ENCODE measurements around the gene ZNF334. TPM values are rescaled to one million over a fixed set of nuclear protein-coding genes. Genes with fewer than 3 reads are reported as not detected.

ZNF334 gene
- total RNA-seq, 1 experiment from 2014 or later, result 19.5 TPM

DNA sequence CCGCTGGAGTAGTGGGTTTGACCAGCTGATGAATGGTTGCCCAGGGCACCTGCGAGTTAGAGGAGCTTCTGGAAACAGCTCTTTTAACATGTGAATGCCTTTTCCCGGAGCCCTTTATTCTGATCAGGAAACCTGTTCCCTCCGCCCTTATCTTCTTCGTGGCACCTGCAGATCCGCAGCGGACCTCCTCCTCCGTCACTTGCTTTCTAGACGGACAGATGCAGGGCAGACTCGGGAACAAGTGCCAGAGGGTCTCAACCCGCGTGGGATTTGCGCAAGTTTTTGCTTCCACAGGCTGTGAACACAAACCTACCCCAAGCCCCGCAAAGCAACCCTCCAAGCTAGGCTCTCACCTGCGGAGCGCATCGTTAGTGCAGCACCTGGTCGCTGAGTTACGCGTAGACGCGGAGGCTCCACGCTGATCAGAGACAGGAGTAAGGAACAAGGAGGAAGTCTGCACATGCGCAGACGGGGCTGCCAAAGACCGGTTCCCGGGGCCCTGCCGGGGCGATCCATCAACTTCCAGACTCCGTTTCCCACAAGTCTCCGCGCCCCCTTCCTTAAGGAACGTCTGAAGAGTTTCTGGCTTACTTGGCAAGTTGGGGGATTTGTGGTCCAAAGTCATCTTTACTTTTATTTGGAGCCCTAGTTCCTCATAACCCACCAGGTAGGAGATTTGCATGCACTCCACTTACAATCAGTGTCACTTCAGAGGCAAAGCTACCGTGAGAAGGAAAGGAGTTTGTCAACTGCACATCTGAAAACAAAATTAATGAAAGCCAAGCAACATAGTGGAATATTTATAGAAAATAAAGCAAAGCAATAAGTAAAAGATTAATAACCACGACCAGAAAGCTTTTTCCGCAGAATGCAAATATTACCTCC lies 54.3 kb downstream of the ZNF334 start:
- peaks cover 40% of the 10 kb centered on the region in 2 experiments for H3K9me3 Mint-ChIP-seq
- H2BK12ac ChIP-seq (ENCODE audit: insufficient read length, low read depth, low read length), result no peak overlapping the region
- H2BK20ac ChIP-seq (ENCODE audit: low read depth, low read length, poor library complexity, severe bottlenecking), result no peak overlapping the region
- peaks cover 6% of the 10 kb centered on the region; the same call in 1 of the 2 replicates for H3K4me1 ChIP-seq (ENCODE audit: insufficient read depth, low read length)
- H3K36me3 Mint-ChIP-seq (ENCODE audit: insufficient read depth in 1 of 3, low read depth in 3 of 3), result peaks cover 32 to 39% (median 34%) of the 10 kb centered on the region in 3 experiments
- peak overlapping the region; percentile 75 to 80 for H3K4me3 Mint-ChIP-seq
- H3K27ac ChIP-seq (ENCODE audit: insufficient read length, low read depth, low read length), result peak overlapping the region; percentile 6
- H4K8ac ChIP-seq (replicated peaks; ENCODE audit: insufficient read length, low read depth, low read length), result no peak overlapping the region
- H3K4me1 Mint-ChIP-seq, result peaks cover 21 to 26% of the 10 kb centered on the region in 2 experiments
- TF ChIP-seq CTCF (conservative IDR thresholded peaks at IDR 0.05), result no peak
- H3K14ac ChIP-seq (ENCODE audit: insufficient read depth, low read length), result peak overlapping the region; percentile 46; the same call in 1 of the 2 replicates
- peak overlapping the region; percentile 17 for H3K9ac ChIP-seq (ENCODE audit: extremely low read depth, insufficient read length, low read length)
- no peak overlapping the region for H4K5ac ChIP-seq (ENCODE audit: insufficient read length, low read depth, low read length)
- H3K9me3 ChIP-seq (ENCODE audit: control insufficient read depth, low read depth, low read length), result peaks cover 20% of the 10 kb centered on the region
- no peak overlapping the region for H2BK5ac ChIP-seq (ENCODE audit: insufficient read length, low read length)
- no peak overlapping the region for H3K56ac ChIP-seq (ENCODE audit: insufficient read length, low read depth, low read length)
- H3K4ac ChIP-seq (ENCODE audit: low read depth, low read length), result no peak overlapping the region
- H3K4me2 ChIP-seq (ENCODE audit: insufficient read depth, insufficient read length, low read length), result peak overlapping the region; percentile 58
- no peaks in the 10 kb centered on the region for H3K79me2 ChIP-seq (ENCODE audit: insufficient read depth, low read length)
- H3K23ac ChIP-seq (ENCODE audit: insufficient read length, low read depth, low read length), result no peak overlapping the region
- no peaks in the 10 kb centered on the region for H4K20me1 ChIP-seq (ENCODE audit: control insufficient read depth, insufficient read depth, insufficient read length)
- H3K79me1 ChIP-seq (ENCODE audit: insufficient read depth, low read depth, low read length, poor library complexity, severe bottlenecking), result no peaks in the 10 kb centered on the region
- peaks cover 10% of the 10 kb centered on the region for H3K27me3 Mint-ChIP-seq (ENCODE audit: low read depth)
- no CpG with 5 or more reads among the region's 36 CpGs for WGBS (ENCODE audit: extremely low coverage, insufficient read length, low lambda C conversion rate)
- H3T11ph ChIP-seq (ENCODE audit: low read length), result no peak overlapping the region
- H3K27me3 ChIP-seq (ENCODE audit: insufficient read depth, low read length), result no peaks in the 10 kb centered on the region
- peaks cover 9% of the 10 kb centered on the region for H3K23me2 ChIP-seq (ENCODE audit: insufficient read length, low read depth, low read length, poor library complexity, severe bottlenecking)
- H3K27ac Mint-ChIP-seq, result peak overlapping the region; percentile 84 to 95 (median 93); a peak in 6 of 7 replicates
- H2AFZ ChIP-seq (ENCODE audit: low read length), result peak overlapping the region; percentile 70
- H4K91ac ChIP-seq (ENCODE audit: insufficient read length, low read depth, low read length), result no peak overlapping the region
- H3K18ac ChIP-seq (ENCODE audit: insufficient read length, low read depth, low read length), result peak overlapping the region; percentile 25
- H2BK15ac ChIP-seq (ENCODE audit: low read depth, low read length), result no peak overlapping the region
- no peak overlapping the region for H2BK120ac ChIP-seq (ENCODE audit: low read depth, low read length, poor library complexity, severe bottlenecking)
- no peak overlapping the region for H2AK5ac ChIP-seq (ENCODE audit: insufficient read length, low read length)
- peak; percentile 93 for DNase-seq

Data from H9 (cell line).